Right hindlimb (tissue), 1 donor: Measurements from ENCODE around the gene MATN4.
A peak's percentile ranks its signal among the peaks of the same experiment; 100 is the strongest.
"Not testable (repeated sequence)": the region's sequence is repeated elsewhere in the genome, so short reads cannot be mapped to it uniquely, and the experiment has no call there.

Experiments used
- DNase-seq: peaks from one replicate; pipeline ENCODE4 v3.0.0-alpha.2; 2018

The MATN4 gene

GRCh38 chr20:45308117-45308778 lies at the start of gene MATN4:
Gene MATN4, minus strand, starts transcription at chr20:45308299. Its CDS starts 2,717 bp downstream, at chr20:45305582.
- DNase-seq: peak; percentile 68

DNA sequence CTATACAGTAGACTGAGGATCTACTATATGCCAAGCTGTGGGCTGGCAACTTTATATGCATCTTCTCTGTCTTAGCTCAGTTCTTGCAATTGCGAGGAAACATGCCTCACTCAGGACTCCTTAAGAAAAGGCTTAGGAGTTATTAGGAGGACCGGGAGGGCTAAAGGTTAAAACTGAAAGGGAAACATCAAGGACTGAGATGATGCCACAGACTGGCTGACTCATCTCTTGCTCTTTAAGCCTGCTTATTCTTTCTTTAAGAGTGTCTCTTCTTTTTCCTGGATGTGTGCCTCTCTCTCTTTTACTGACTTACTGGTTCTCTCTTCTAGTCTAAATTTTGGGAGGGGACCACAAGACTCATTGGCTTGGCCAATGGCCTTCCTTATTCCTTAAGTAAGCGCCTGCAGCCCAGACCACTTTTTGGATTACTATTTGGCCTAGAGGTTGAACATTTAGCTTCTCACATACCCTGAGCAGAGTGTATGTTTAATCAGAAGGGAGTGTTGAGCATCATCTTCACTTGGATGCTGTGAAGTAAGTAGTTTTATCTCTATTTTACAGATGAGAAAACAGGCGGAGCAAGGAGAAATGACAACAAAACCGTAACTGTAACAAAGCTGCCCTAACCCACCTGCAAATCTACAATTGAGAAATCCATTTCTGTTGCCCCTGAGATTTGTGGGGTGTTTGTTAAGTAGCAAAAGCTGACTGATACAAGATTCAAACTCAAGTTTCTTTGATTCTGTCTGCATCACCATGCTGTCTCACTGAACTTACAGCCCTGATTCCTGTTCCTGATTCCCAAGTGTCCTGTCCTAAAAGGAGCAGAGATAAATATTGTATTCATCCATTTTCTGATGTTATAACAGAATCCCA lies 47.3 kb upstream of the MATN4 start:
- no peak for DNase-seq

DNA sequence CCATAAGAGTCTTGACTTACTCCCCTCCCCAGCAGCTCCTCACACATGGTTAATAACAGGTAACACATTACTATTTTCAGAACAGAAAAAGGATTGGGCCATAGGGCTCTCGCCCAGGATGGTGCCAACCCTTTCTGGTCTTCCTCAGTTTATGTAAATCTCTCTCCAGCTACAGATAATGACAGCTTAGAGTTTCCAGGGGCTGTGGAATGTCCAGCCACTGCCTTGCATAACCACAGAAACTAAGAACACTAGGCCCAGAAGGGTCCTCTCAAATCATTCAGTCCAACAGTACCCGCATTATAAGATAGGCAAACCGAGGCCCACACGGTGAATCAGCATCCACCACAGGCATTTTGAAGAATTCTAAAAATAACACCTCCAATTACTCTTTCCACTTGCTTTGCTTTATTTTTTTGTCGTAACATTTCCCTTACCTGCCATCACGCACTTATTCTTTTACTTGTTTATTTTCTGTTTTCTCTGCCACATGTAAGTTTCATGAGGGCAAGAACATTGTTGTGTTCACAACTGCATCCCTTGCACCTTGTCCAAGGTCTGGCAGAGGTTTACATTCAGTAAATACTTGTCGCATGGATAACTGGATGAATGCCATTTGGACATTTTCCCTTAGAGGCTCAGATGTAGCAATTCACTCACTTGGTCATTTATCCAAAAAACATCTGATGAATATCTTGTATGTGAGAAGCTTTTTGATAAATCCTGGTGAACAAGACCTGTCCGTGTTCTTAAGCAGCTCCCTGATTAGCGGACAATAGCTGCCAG lies 46.5 kb upstream of the MATN4 start:
- DNase-seq: no peak

GRCh38 chr20:45353746-45354145 lies 45.6 kb upstream of the MATN4 start:
- no peak for DNase-seq

DNA sequence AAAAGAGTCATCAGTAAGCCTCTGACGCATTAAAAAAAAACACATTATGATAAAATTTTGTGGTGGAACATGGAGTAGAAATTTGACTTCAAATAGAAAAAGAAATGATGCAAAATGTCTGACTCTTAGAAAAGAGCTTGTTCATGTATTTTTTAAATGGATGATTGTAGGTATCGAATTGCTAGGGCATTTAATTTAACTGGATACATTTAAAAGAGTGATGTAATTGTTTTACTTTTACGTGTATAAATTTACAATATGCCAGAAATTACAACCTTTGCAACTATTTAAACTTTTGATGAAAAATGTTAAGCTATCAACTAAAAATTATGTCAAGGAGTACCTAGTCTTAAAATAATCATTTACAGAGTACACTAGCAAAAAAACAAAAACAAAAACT lies 44.6 kb upstream of the MATN4 start:
- DNase-seq: no peak

- not testable (repeated sequence) for DNase-seq
Measured at GRCh38 chr20:45350795-45351194, 42.7 kb upstream of the MATN4 start.

GRCh38 chr20:45350217-45350616 lies 42.1 kb upstream of the MATN4 start:
- DNase-seq: no peak

DNA sequence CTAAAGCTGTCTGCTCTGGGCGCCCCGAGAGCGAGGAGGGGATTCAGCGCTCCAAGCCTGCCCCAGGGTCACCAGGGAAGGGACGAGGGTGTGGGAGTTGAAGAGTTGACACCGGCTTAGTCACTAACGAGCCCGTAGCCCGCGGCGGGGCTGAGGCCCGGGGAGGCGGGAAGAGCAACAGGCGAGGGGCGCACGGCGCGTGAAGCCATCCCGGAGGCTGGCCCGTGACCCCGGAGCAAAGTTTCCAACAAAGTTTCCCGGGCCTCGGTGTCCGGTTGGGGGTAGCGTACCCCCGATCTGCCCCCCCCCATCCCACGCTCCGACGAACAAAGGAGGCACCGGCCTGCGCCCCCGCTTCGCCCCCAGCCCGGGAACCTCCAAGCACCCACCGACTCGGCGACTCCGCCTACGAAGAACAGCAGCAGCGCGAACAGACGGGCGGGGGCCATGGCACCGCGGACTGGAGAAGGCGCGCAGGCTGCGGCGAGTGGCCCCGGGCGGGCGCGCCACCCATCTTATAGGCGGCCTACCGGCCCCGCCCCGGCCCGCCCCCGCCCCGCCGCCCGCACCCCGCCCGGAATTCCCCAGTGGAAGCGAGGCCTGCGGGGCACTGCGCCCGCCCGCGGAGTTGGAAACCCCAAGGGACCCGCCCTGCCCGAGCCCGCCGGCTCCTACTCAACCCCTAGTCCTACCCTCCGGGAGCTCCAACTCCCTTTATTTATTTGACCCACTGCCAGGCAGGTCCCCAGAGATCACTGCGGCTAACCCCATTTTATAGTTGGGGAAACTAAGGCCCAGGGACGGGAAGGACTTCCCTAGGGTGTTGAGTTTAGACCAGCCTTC lies 40.1 kb upstream of the MATN4 start, which contains the start of gene SDC4:
TSS of gene SDC4 (minus strand) at position 489 of the 843 bp plus-strand sequence. CDS start at position 449, 40 bp downstream.
- peak; percentile 65 for DNase-seq

GRCh38 chr20:45347297-45347935 lies 39.3 kb upstream of the MATN4 start:
- DNase-seq: no peak

DNA sequence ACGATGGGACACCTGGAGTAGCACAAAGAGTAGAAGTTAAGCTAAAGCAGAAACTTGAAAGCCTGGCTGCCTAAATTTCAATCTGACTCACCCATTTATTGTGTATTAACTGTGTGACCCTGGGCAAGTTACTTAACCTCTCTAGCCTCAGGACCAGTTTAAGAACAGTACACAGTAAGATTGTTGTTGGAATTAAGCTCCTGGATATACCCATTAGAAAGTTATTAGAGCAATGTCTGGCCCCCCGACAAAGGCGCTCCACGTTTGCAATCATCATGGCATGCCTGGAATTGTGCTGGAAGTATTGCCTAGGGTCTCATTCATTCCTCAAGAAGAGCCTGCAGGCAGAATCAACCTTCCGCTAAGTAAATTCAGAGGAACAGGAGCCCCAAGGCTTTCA lies 38.8 kb upstream of the MATN4 start:
- DNase-seq: no peak

- DNase-seq: no peak
Measured at GRCh38 chr20:45346291-45346718, 38.2 kb upstream of the MATN4 start.

- no peak for DNase-seq
Measured at GRCh38 chr20:45345104-45345936, 37.2 kb upstream of the MATN4 start.

GRCh38 chr20:45344168-45344860 lies 36.2 kb upstream of the MATN4 start:
- no peak for DNase-seq

DNA sequence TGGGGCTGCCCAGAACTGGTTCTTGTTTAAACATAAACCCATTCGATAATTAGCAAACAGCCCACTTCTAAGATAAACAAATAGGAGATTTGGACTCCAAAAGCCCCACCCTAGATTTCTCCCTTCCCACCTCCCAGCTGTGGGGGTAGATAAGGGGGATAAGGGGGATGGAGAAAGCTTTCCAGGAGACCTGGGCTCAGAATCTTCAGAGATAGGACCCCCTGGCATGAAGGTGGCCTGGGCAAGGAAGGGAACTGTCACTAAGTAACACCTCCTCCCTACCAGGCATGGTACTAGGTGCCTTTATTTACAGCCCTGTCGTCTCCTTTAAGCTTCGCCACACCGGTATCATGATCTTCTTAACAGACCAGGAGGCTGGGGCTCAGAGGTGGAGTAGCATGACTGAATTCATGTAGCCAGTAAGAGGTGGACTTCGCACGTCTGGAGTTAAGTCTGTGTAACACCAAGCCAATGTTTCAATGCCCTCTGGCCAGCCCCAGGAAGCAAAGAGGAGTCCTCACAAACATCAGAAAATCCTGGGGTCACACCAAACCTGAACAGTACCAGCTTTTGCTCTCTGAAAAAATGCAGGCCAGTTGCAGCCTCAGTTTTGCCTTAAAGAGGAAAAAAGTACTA lies 35.6 kb upstream of the MATN4 start:
- DNase-seq: no peak

GRCh38 chr20:45342855-45343531 lies 34.9 kb upstream of the MATN4 start:
- no peak for DNase-seq

DNA sequence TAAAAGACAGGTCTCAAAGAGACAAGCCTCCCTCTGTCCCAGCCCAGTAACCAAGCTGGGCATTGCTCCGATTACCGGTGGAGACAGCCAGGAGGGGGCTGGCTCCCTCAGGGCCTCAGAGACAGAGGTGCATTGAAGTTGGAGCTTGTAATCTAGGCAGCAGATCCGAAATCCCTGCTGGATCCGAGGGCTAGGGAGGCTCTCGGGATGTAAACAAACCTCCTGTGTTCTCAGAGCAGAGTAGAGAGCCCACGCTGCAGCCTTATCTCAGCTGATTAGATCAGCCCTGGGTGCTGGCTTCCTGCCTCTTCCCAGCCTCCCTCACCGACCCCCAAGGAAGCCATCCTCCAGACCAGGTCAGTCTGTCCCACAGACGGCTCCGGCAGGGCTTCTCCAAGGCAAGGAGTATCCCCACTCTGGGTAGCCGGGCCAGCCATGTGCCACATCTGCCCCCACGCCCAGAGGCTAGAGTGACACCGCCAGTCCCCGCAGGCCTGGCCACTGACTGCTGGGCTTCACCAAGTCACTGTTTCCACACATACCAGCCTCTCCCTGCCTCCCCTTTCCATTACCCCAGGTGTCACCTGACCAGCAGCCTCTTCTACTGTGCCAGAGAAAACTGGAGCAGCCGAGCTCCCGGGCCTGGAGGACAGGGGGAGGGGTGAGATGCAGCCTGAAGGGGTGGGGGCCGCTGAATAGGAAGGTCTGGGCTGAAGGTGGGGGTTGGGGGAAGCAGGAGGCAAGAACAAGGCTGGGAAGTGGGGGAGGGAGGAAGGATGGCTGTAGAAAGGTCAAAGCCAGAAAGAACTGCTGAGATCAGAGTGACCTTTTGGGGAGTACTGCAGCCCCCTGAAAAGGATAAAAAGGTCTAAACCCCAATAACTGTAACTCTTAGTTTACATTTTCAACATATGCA lies 34.1 kb upstream of the MATN4 start:
- peak; percentile 75 for DNase-seq

GRCh38 chr20:45341579-45341938 lies 33.5 kb upstream of the MATN4 start:
- no peak for DNase-seq

DNA sequence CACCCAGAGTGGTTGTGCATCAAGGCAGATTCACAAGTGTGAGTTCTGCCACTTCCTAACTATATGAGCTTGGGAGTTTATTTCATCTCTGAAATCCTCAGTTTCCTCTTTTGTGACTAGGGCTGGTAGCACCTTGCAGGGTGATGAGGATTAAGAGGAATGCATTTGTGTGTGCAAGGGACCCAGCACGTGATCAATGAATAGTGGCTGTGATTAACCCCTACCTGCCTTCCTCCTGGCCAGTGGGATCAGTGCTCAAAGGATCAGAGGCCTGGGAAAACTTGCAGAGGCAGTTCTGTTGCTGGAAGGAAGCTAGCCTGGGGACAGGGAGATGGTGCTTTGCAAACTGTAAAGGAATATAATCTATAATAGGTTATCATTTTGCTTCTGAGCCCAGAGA lies 32.9 kb upstream of the MATN4 start:
- no peak for DNase-seq
